Gastroesophageal sphincter (tissue), 3 donors: Measurements from ENCODE around the gene TAGLN2.

ENCODE experiments used
- CTCF ChIP-seq, 4 experiments: fragments of 200-600 bp in 2 of 4; fragments of 450-650 bp in 2 of 4; sonication (generic) in 1 of 4; IDR thresholded peaks; one replicate each; pipeline ENCODE4 v1.5.1; 2017 to 2019; ENCODE audit warnings: antibody characterized with exemption in 4 of 4, mild to moderate bottlenecking in 2 of 4, moderate library complexity in 2 of 4
- POLR2A ChIP-seq, 2 donors: fragments of 450-650 bp; IDR thresholded peaks; one replicate each; pipeline ENCODE4 v1.6.1; 2017; ENCODE audit warnings: antibody characterized with exemption in 2 of 2, mild to moderate bottlenecking in 2 of 2, moderate library complexity in 1 of 2

GRCh38 chr1:159902541-159902940 lies 22.8 kb downstream of the TAGLN2 start:
- TF ChIP-seq CTCF (IDR thresholded peaks at IDR 0.05) (no peak), POLR2A (IDR thresholded peaks at IDR 0.05) (no peak)
